Skin of body (tissue), 2 donors: Measurements from ENCODE around the gene SIAH3. TPM values are rescaled to one million over a fixed set of nuclear protein-coding genes. Genes with fewer than 3 reads are reported as not detected.
"Not testable (repeated sequence)": the region's sequence is repeated elsewhere in the genome, so short reads cannot be mapped to it uniquely, and the experiment has no call there.

Experiments
- DNase-seq: peaks from one replicate; lab custom pipeline; 2025; lab: John Stamatoyannopoulos, UW
- total RNA-seq: library from RNA; depleted of rRNA; stranded (reverse); fragments of >200 nt; gene quantifications from one replicate; pipeline ENCODE4 v1.2.3, GENCODE V29; 2014

Gene SIAH3
- 0.20 TPM for total RNA-seq

GRCh38 chr13:45851171-45851921 lies at the start of gene SIAH3:
SIAH3 (minus strand) TSS chr13:45851753; CDS start chr13:45851629, 124 bp downstream.
- no peak for DNase-seq

- DNase-seq = no peak
These were observed 47.9 kb upstream of the SIAH3 start for GRCh38 chr13:45899406-45899805.

GRCh38 chr13:45897562-45897961 lies 46.0 kb upstream of the SIAH3 start:
- no peak for DNase-seq

GRCh38 chr13:45896285-45896684 lies 44.7 kb upstream of the SIAH3 start:
- no peak for DNase-seq

- no peak for DNase-seq
These were observed 44.3 kb upstream of the SIAH3 start for GRCh38 chr13:45895881-45896280.

- DNase-seq = no peak
These were observed 41.0 kb upstream of the SIAH3 start for GRCh38 chr13:45892513-45892912.

- no peak for DNase-seq
These were observed 38.2 kb upstream of the SIAH3 start for GRCh38 chr13:45889590-45890243.

GRCh38 chr13:45886466-45886865 lies 34.9 kb upstream of the SIAH3 start:
- no peak for DNase-seq

GRCh38 chr13:45885194-45885593 lies 33.6 kb upstream of the SIAH3 start:
- DNase-seq = no peak

- no peak for DNase-seq
These were observed 31.1 kb upstream of the SIAH3 start for GRCh38 chr13:45882626-45883025.

- DNase-seq = no peak
These were observed 29.8 kb upstream of the SIAH3 start for GRCh38 chr13:45881353-45881752.

GRCh38 chr13:45880242-45880641 lies 28.7 kb upstream of the SIAH3 start:
- DNase-seq = no peak

- no peak for DNase-seq
These were observed 28.1 kb upstream of the SIAH3 start for GRCh38 chr13:45879666-45880065.

- no peak for DNase-seq
These were observed 27.4 kb upstream of the SIAH3 start for GRCh38 chr13:45878966-45879365.

- no peak for DNase-seq
These were observed 25.2 kb upstream of the SIAH3 start for GRCh38 chr13:45876781-45877180.

- DNase-seq = no peak
These were observed 24.4 kb upstream of the SIAH3 start for GRCh38 chr13:45875951-45876350.

GRCh38 chr13:45873491-45874325 lies 22.2 kb upstream of the SIAH3 start:
- DNase-seq = no peak

- no peak for DNase-seq
These were observed 21.0 kb upstream of the SIAH3 start for GRCh38 chr13:45872566-45872965.

GRCh38 chr13:45871201-45871600 lies 19.6 kb upstream of the SIAH3 start:
- DNase-seq = not testable (repeated sequence)

- no peak for DNase-seq
These were observed 18.7 kb upstream of the SIAH3 start for GRCh38 chr13:45870232-45870631.

GRCh38 chr13:45865414-45865813 lies 13.9 kb upstream of the SIAH3 start:
- DNase-seq = no peak
